Dendritic cell treated with granulocyte-macrophage colony-stimulating factor and Interleukin-4, amounts not matched to agents 40 ng/mL and 50 ng/mL, for 4 days (primary cell): ENCODE results near the gene GAMT.

Experiments used
- H3K27ac Mint-ChIP-seq: one replicate; pipeline ENCODE4 v1.8.0; 2022; ENCODE audit warnings: mild to moderate bottlenecking, mixed read lengths
- H3K27me3 Mint-ChIP-seq: one replicate; pipeline ENCODE4 v1.8.0; 2022; ENCODE audit warnings: mild to moderate bottlenecking, mixed read lengths
- H3K36me3 Mint-ChIP-seq: one replicate; pipeline ENCODE4 v1.8.0; 2022; ENCODE audit warnings: low read depth, mixed read lengths
- H3K4me1 Mint-ChIP-seq: one replicate; pipeline ENCODE4 v1.8.0; 2022; ENCODE audit warnings: low read depth, mixed read lengths
- H3K4me3 Mint-ChIP-seq: one replicate; pipeline ENCODE4 v1.8.0; 2022; ENCODE audit warnings: mild to moderate bottlenecking, moderate library complexity, mixed read lengths
- H3K9me3 Mint-ChIP-seq: one replicate; pipeline ENCODE4 v1.8.0; 2022; ENCODE audit warnings: mixed read lengths
- intact Hi-C: fragments of 100-400 bp; cut with micrococcal nuclease; formaldehyde crosslinking; loops from one replicate; pipeline ENCODE4 v1.15.0; 2022

Gene GAMT

GRCh38 chr19:1394252-1395193 is 6.8 kb downstream of the GAMT start:
- Mint-ChIP-seq H3K36me3 (peaks cover 67% of the 10 kb centered on the region), H3K27ac (no peak overlapping the region), H3K27me3 (peaks cover 9% of the 10 kb centered on the region), H3K4me3 (no peak overlapping the region), H3K9me3 (no peaks in the 10 kb centered on the region), H3K4me1 (peaks cover 22% of the 10 kb centered on the region)
- intact Hi-C loops = no loop called here

GRCh38 chr19:1393841-1394240 is 7.5 kb downstream of the GAMT start:
- H3K27me3 Mint-ChIP-seq = peaks cover 2% of the 10 kb centered on the region
- peaks cover 22% of the 10 kb centered on the region for H3K4me1 Mint-ChIP-seq
- intact Hi-C loops = no loop called here
- H3K36me3 Mint-ChIP-seq = peaks cover 74% of the 10 kb centered on the region
- H3K4me3 Mint-ChIP-seq = no peak overlapping the region
- no peaks in the 10 kb centered on the region for H3K9me3 Mint-ChIP-seq
- no peak overlapping the region for H3K27ac Mint-ChIP-seq

GRCh38 chr19:1392939-1393530 is 8.3 kb downstream of the GAMT start:
- Mint-ChIP-seq H3K27ac (no peak overlapping the region), H3K9me3 (no peaks in the 10 kb centered on the region), H3K4me1 (peaks cover 22% of the 10 kb centered on the region), H3K4me3 (no peak overlapping the region), H3K36me3 (peaks cover 82% of the 10 kb centered on the region), H3K27me3 (no peaks in the 10 kb centered on the region)
- intact Hi-C loops = no loop called here

- Mint-ChIP-seq H3K4me1 (peaks cover 19% of the 10 kb centered on the region), H3K27me3 (no peaks in the 10 kb centered on the region), H3K9me3 (no peaks in the 10 kb centered on the region), H3K36me3 (peaks cover 88% of the 10 kb centered on the region), H3K27ac (no peak overlapping the region), H3K4me3 (no peak overlapping the region)
- intact Hi-C loops = no loop called here
Measured at GRCh38 chr19:1392407-1392806, 8.9 kb downstream of the GAMT start.

GRCh38 chr19:1390890-1391423 is 10.4 kb downstream of the GAMT start:
- peaks cover 100% of the 10 kb centered on the region for H3K36me3 Mint-ChIP-seq
- intact Hi-C loops = no loop called here
- no peak overlapping the region for H3K27ac Mint-ChIP-seq
- no peaks in the 10 kb centered on the region for H3K9me3 Mint-ChIP-seq
- H3K4me3 Mint-ChIP-seq = no peak overlapping the region
- no peaks in the 10 kb centered on the region for H3K27me3 Mint-ChIP-seq
- H3K4me1 Mint-ChIP-seq = peaks cover 16% of the 10 kb centered on the region

GRCh38 chr19:1389033-1389940 is 12.1 kb downstream of the GAMT start:
- peaks cover 28% of the 10 kb centered on the region for H3K4me1 Mint-ChIP-seq
- H3K36me3 Mint-ChIP-seq = peaks cover 88% of the 10 kb centered on the region
- no peaks in the 10 kb centered on the region for H3K9me3 Mint-ChIP-seq
- H3K4me3 Mint-ChIP-seq = no peak overlapping the region
- intact Hi-C loops = no loop called here
- H3K27me3 Mint-ChIP-seq = no peaks in the 10 kb centered on the region
- no peak overlapping the region for H3K27ac Mint-ChIP-seq

GRCh38 chr19:1388637-1389026 is 12.7 kb downstream of the GAMT start:
- peaks cover 83% of the 10 kb centered on the region for H3K36me3 Mint-ChIP-seq
- no peaks in the 10 kb centered on the region for H3K27me3 Mint-ChIP-seq
- peaks cover 28% of the 10 kb centered on the region for H3K4me1 Mint-ChIP-seq
- no peak overlapping the region for H3K4me3 Mint-ChIP-seq
- intact Hi-C loops = no loop called here
- H3K27ac Mint-ChIP-seq = no peak overlapping the region
- H3K9me3 Mint-ChIP-seq = no peaks in the 10 kb centered on the region

- intact Hi-C loops = no loop called here
- Mint-ChIP-seq H3K4me3 (no peak overlapping the region), H3K9me3 (no peaks in the 10 kb centered on the region), H3K36me3 (peaks cover 82% of the 10 kb centered on the region), H3K4me1 (peaks cover 34% of the 10 kb centered on the region), H3K27me3 (no peaks in the 10 kb centered on the region), H3K27ac (no peak overlapping the region)
Measured at GRCh38 chr19:1387684-1388636, 13.4 kb downstream of the GAMT start.

- H3K4me1 Mint-ChIP-seq = peaks cover 37% of the 10 kb centered on the region
- H3K9me3 Mint-ChIP-seq = no peaks in the 10 kb centered on the region
- no peaks in the 10 kb centered on the region for H3K27me3 Mint-ChIP-seq
- intact Hi-C loops = no loop called here
- H3K4me3 Mint-ChIP-seq = no peak overlapping the region
- peaks cover 73% of the 10 kb centered on the region for H3K36me3 Mint-ChIP-seq
- H3K27ac Mint-ChIP-seq = no peak overlapping the region
Measured at GRCh38 chr19:1386945-1387683, 14.2 kb downstream of the GAMT start.

- Mint-ChIP-seq H3K27ac (no peak overlapping the region), H3K27me3 (no peaks in the 10 kb centered on the region), H3K4me1 (peaks cover 37% of the 10 kb centered on the region), H3K4me3 (no peak overlapping the region), H3K9me3 (no peaks in the 10 kb centered on the region), H3K36me3 (peaks cover 60% of the 10 kb centered on the region)
- intact Hi-C loops = no loop called here
Measured at GRCh38 chr19:1385816-1386215, 15.5 kb downstream of the GAMT start.

GRCh38 chr19:1384478-1385110 is 16.7 kb downstream of the GAMT start:
- Mint-ChIP-seq H3K27me3 (peaks cover 11% of the 10 kb centered on the region), H3K4me1 (peaks cover 43% of the 10 kb centered on the region), H3K36me3 (peaks cover 48% of the 10 kb centered on the region), H3K4me3 (peak overlapping the region; percentile 82), H3K9me3 (no peaks in the 10 kb centered on the region), H3K27ac (peak overlapping the region; percentile 92)
- intact Hi-C loops = no loop called here

GRCh38 chr19:1384085-1384462 is 17.3 kb downstream of the GAMT start:
- intact Hi-C loops = no loop called here
- Mint-ChIP-seq H3K4me1 (peaks cover 43% of the 10 kb centered on the region), H3K4me3 (peak overlapping the region; percentile 82), H3K27ac (peak overlapping the region; percentile 92), H3K27me3 (peaks cover 13% of the 10 kb centered on the region), H3K36me3 (peaks cover 43% of the 10 kb centered on the region), H3K9me3 (no peaks in the 10 kb centered on the region)
